HTERT RPE-1 (cell line): ENCODE results near the gene KLHL36.

Experiments used
- in situ Hi-C: fragments of 300-500 bp; cut with MboI; formaldehyde crosslinking; loops from 4 replicates; pipeline ENCODE4 v1.14.3; 2020; ENCODE audit warnings: low sequenced_read_pairs

The KLHL36 gene

DNA sequence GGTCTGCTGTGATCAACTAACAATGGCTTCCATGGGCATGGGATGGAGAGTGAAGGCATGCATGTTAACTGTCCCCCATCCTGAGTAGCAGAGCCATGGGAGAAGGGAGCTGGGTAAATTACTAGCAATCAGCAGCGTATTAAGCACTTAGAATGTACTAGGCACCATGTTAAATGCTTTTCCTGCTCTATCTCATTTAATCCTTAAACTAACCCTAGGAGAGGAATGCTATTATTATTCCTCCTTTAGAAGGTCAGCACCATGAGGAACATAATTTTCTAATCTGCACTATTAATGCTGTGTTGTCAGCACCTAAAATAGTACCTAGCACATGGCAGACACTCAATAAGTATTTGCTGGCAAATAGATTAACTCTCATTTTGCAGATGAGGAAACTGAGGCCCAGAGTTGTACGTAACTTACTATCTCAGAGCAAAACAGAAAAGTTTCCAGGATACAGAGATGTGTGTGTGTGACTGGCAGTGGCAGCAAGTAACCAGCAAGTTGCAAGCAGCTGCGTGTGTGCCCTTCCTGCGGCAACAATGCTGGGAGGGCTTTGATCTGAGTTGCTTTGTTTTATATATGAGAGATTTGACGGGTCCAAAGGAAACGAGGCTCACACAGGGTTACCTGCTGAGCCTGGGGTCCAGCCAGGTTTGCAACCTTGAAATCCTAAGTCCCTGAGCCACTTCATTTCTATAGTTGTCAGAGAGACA is 6.5 kb upstream of the KLHL36 start:
- in situ Hi-C loops = no loop called here

- in situ Hi-C loops = no loop called here
Observed at GRCh38 chr16:84643180-84643583, 5.1 kb upstream of the KLHL36 start.

DNA sequence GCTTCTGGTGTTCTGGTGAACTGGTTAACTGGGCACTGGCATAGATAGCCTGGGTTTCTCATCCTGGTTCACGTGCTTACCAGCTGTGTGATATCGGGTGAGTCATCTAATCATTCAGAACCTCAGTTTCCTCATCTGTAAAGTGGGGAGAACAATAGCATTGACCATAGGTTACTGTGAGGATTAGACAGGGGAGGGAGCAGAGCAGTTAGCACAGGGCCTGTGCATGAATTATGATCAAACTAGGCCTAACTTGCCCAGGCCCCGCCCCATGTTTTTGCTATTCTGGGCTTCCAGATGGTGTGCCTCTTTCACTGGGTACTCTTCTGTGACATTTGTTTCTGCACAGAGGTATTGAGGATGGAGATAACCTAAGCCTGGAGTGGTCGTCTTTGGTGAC is 4.6 kb upstream of the KLHL36 start:
- in situ Hi-C loops = no loop called here

- in situ Hi-C loops = no loop called here
Observed at GRCh38 chr16:84648595-84649510, 542 bp downstream of the KLHL36 start.

DNA sequence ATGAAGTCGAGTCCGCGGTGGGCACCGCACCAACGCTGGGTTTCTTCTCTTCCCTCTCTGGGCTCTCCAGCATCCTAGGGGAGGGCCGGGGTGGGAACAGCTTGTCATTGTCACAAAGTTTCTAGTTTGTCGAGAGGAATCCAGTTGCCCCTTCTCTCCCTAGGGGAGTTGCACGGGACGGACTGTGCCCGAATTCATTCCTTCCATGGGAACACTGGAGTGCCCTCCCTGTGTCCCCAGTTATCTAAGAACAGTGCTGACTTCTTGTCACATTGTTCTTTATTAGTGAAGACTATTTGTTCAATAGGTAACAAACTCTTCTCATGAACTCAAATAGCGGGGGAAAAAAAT is 1.2 kb downstream of the KLHL36 start:
- in situ Hi-C loops = no loop called here

DNA sequence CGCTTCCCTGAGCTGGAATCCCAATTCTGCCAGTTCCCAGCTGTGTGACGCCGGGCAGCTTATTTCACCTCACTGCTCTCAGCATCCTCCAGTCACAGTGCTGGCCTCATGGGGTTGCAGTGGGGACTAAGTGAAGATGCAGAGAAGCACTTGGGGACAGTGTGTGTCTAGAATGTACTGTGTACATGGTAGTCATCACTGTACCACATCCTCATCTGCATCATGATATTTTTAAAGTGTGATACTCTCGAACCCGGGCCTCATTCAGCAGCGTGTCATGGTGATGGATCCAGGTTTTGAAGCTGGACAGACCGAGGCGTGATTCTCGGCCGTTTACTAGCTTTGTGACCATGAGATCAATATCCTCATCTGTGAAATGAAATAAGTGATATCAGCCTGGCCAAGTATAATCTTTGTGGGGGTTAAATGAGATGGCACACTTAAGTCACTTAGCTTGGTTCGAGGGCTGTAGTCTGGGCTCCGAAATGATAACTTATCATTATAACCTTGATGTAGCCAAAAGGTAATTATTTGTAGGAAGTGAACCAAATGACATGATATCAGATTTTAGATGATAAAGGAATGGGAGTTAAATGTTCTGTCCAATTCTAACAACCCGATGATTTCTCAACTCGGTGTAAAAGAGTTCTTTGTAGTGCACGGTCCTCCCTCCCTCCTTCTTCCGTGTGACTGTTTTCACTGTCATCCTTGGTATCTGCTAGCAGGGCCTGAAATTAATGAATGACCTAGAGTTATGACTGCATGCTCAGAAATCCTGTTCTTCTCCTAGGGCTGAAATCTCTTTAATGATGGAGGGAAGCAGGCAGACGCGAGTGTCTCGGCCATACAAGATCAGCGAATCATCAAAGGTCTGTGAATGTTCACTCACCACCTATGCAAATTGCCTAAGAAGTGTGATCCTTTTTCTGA is 2.0 kb downstream of the KLHL36 start:
- in situ Hi-C loops = no loop called here

GRCh38 chr16:84652566-84652965 is 4.3 kb downstream of the KLHL36 start:
- in situ Hi-C loops = no loop called here

- in situ Hi-C loops = no loop called here
Observed at GRCh38 chr16:84654238-84654637, 5.9 kb downstream of the KLHL36 start.

- in situ Hi-C loops = no loop called here
Observed at GRCh38 chr16:84654998-84655397, 6.7 kb downstream of the KLHL36 start.

DNA sequence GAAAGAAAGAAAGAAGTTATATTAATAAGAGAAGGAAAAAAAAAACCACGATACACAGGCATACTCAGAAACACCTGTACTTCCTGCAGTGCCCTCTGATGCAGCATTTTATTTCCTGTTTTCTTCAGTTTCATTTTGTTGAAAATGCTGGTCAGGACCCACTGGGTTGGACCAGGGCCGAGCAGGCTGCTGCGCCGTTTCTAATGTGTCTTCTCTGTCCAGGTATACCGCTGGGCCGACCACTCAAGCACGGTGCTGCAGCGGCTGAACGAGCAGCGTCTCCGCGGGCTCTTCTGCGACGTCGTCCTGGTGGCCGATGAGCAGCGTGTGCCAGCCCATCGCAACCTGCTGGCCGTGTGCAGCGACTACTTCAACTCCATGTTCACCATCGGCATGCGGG is 8.3 kb downstream of the KLHL36 start:
- in situ Hi-C loops = no loop called here

GRCh38 chr16:84657229-84657837 is 9.0 kb downstream of the KLHL36 start:
- in situ Hi-C loops = no loop called here

DNA sequence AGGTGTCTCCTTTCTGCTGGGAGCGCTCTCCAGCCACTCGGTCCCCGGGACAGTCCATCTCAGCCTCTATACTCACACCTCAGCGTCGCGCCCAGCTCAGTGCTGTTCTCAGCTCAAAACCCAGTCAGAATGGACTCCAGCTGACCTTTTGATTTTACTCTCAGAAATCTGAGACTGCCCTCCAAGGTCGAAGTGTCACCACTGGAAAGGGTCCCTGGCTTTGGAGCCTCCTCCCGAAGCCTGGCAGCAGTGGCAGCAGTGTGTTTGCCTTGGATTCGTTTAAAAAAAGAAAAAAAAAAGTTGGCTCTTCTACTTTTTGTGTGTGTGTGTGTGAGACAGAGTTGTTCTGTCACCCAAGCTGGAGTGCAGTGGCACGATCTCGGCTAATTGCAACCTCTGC is 10.4 kb downstream of the KLHL36 start:
- in situ Hi-C loops = no loop called here

- in situ Hi-C loops = no loop called here
Observed at GRCh38 chr16:84659656-84660300, 11.5 kb downstream of the KLHL36 start.

DNA sequence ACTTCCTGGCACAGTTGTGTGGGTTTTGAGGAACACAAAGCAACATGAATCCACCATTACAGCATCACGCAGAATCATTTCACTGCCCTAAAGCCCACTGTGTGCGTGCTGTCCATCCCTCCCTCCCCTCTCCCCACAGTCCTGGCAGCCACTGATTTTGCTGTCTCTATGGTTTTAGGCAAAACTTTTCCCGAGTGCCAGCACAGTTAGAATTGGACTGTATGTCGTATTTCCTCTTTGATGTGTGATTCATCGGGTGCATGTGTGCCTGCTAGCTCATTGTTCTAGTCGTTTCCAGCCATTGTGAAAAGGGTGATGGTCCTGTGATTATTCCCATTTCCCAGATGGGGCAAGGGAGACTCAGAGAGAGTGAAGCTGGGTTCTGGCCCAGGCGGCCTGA is 12.7 kb downstream of the KLHL36 start:
- in situ Hi-C loops = no loop called here

- in situ Hi-C loops = no loop called here
Observed at GRCh38 chr16:84661418-84662060, 13.2 kb downstream of the KLHL36 start.

DNA sequence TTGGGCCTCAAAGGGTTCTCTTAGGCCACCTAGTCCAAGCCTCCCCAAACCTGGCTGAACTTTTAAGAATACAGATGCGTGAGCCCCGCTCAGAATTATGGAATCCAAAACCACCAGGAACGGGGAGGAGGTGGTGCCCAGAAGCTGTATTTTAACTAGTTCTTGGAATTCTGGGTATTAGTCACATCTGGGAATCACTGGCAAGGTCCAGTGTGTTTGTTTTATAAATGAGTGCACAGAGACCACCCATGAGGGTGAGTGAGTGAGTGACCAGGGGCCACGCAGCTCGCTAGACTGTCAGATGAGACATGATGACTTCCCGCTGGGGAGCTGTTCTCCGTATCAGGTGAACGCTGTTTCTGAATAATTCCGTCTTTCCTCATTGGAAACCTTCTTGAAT is 14.2 kb downstream of the KLHL36 start:
- in situ Hi-C loops = no loop called here

- in situ Hi-C loops = no loop called here
Observed at GRCh38 chr16:84663433-84664101, 15.3 kb downstream of the KLHL36 start.

DNA sequence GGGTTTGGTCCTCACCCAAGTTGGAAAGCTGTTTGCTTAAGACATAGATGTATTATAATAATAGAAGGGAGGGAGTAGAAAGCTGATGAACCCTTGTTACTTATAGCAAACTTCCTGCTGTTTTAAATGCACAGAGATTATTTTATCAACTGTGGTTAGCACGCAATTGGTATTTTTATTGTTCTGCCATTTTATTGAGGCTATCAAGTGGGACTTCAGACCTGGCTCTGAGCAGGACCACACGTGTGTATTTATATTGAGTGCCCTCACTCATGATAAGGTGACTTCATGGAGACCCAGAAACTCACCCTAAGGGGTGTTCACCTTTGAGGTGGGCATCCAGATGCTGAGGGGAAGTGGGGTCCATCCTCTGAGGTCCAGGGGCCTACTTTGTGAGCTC is 17.0 kb downstream of the KLHL36 start:
- in situ Hi-C loops = no loop called here

DNA sequence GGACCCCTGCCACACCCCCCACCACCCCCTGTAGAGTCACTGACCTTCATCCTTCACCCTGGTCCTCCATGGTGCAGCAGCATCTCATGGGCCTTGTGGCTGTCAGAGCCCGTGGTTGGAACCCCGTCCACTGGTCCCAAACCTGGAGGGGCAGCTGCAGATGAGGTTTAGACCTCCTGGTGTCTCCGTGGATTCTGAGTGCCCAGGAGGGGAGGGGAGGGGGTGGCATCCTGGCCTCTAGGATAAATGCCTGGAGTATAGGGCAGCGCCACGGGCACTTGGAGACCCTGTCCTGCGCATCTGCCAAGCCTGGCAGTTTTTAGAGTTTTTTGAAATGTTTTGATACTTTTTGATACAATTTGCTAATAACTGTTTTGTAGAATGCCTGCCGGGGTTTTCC is 17.5 kb downstream of the KLHL36 start:
- in situ Hi-C loops = no loop called here
